Measurements from ENCODE around the gene SLC48A1. TPM values are rescaled to one million over a fixed set of nuclear protein-coding genes. Genes with fewer than 3 reads are reported as not detected.

Gene SLC48A1
- polyA plus RNA-seq, 2 donors = 17.7 to 20.6 TPM

GRCh38 chr12:47743311-47743860 lies 29.7 kb upstream of the SLC48A1 start:
- H3K9me3 ChIP-seq (ENCODE audit: control insufficient read depth in 2 of 2, insufficient read depth in 1 of 2, low read depth in 1 of 2, low read length in 1 of 2) = no peaks in the 10 kb centered on the region
- WGBS, 2 donors = 78 to 85% methylated on average over 9 of the region's 9 CpGs
- H3K36me3 ChIP-seq (ENCODE audit: control insufficient read depth in 2 of 2, insufficient read depth in 2 of 2, low read length in 1 of 2) = peaks cover 0 to 12% of the 10 kb centered on the region in 2 donors
- peaks cover 3 to 8% of the 10 kb centered on the region in 2 donors for H3K4me1 ChIP-seq (ENCODE audit: control insufficient read depth in 2 of 2, insufficient read depth in 2 of 2, low read length in 1 of 2)
- no peak overlapping the region for H3K27ac ChIP-seq (ENCODE audit: low read depth in 2 of 2, low read length in 1 of 2)
- H3K27me3 ChIP-seq (ENCODE audit: control insufficient read depth in 1 of 2, insufficient read depth in 2 of 2, low read length in 2 of 2) = no peaks in the 10 kb centered on the region
- no peak overlapping the region for H3K4me3 ChIP-seq (ENCODE audit: low read depth in 1 of 2, low read length in 2 of 2)

GRCh38 chr12:47744005-47744651 lies 28.9 kb upstream of the SLC48A1 start:
- H3K4me1 ChIP-seq (ENCODE audit: control insufficient read depth in 2 of 2, insufficient read depth in 2 of 2, low read length in 1 of 2) = peaks cover 3 to 8% of the 10 kb centered on the region in 2 donors
- WGBS, 2 donors = 42 to 44% methylated on average over 10 of the region's 10 CpGs

GRCh38 chr12:47744778-47745436 lies 28.1 kb upstream of the SLC48A1 start:
- Histone ChIP-seq H3K4me3 (ENCODE audit: low read depth in 1 of 2, low read length in 2 of 2) (no peak overlapping the region), H3K9me3 (ENCODE audit: control insufficient read depth in 2 of 2, insufficient read depth in 1 of 2, low read depth in 1 of 2, low read length in 1 of 2) (no peaks in the 10 kb centered on the region), H3K36me3 (ENCODE audit: control insufficient read depth in 2 of 2, insufficient read depth in 2 of 2, low read length in 1 of 2) (peaks cover 0 to 17% of the 10 kb centered on the region in 2 donors), H3K27ac (ENCODE audit: low read depth in 2 of 2, low read length in 1 of 2) (no peak overlapping the region), H3K4me1 (ENCODE audit: control insufficient read depth in 2 of 2, insufficient read depth in 2 of 2, low read length in 1 of 2) (peaks cover 3 to 8% of the 10 kb centered on the region in 2 donors), H3K27me3 (ENCODE audit: control insufficient read depth in 1 of 2, insufficient read depth in 2 of 2, low read length in 2 of 2) (no peaks in the 10 kb centered on the region)
- WGBS, 2 donors = 86 to 89% methylated on average over 8 of the region's 8 CpGs

More at GRCh38 chr12:47744005-47744651, 28.9 kb upstream of the SLC48A1 start:
- Histone ChIP-seq H3K4me3 (ENCODE audit: low read depth in 1 of 2, low read length in 2 of 2) (no peak overlapping the region), H3K27ac (ENCODE audit: low read depth in 2 of 2, low read length in 1 of 2) (no peak overlapping the region), H3K36me3 (ENCODE audit: control insufficient read depth in 2 of 2, insufficient read depth in 2 of 2, low read length in 1 of 2) (peaks cover 0 to 12% of the 10 kb centered on the region in 2 donors), H3K9me3 (ENCODE audit: control insufficient read depth in 2 of 2, insufficient read depth in 1 of 2, low read depth in 1 of 2, low read length in 1 of 2) (no peaks in the 10 kb centered on the region), H3K27me3 (ENCODE audit: control insufficient read depth in 1 of 2, insufficient read depth in 2 of 2, low read length in 2 of 2) (no peaks in the 10 kb centered on the region)

DNA sequence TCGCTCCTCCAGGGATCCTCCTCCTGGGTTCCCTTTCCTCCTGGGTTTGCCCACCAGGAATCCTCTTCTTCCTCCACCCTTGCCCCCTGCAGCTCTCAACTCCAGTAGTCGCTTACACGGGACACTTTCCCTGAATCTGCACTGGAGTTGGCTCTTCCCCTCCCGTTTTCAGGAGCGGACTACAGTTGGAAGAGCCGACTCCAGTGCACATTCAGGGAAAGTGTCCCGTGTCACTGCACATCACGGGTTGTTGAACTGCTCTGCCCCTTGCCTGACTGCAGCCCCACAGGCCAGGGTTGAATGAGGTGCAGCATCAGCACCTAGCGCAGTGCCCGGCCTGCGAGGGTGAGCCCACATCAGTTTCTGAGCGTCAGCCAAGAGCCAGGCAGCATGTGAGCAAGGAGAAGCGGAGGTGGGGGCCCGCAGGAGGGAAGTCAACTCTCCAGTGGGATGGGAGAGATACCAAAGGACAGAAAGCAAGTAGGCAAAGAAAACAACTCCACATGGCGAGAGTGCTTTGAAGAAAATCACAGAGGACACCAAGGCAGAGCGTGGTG lies 27.5 kb upstream of the SLC48A1 start:
- no peaks in the 10 kb centered on the region for H3K9me3 ChIP-seq (ENCODE audit: control insufficient read depth in 2 of 2, insufficient read depth in 1 of 2, low read depth in 1 of 2, low read length in 1 of 2)
- H3K4me1 ChIP-seq (ENCODE audit: control insufficient read depth in 2 of 2, insufficient read depth in 2 of 2, low read length in 1 of 2) = peaks cover 0 to 8% of the 10 kb centered on the region in 2 donors
- H3K27ac ChIP-seq (ENCODE audit: low read depth in 2 of 2, low read length in 1 of 2) = peak overlapping the region in 1 of 2 donors; percentile 5
- WGBS, 2 donors = 84 to 85% methylated on average over 16 of the region's 16 CpGs
- H3K36me3 ChIP-seq (ENCODE audit: control insufficient read depth in 2 of 2, insufficient read depth in 2 of 2, low read length in 1 of 2) = peaks cover 0 to 24% of the 10 kb centered on the region in 2 donors
- H3K27me3 ChIP-seq (ENCODE audit: control insufficient read depth in 1 of 2, insufficient read depth in 2 of 2, low read length in 2 of 2) = no peaks in the 10 kb centered on the region
- no peak overlapping the region for H3K4me3 ChIP-seq (ENCODE audit: low read depth in 1 of 2, low read length in 2 of 2)

DNA sequence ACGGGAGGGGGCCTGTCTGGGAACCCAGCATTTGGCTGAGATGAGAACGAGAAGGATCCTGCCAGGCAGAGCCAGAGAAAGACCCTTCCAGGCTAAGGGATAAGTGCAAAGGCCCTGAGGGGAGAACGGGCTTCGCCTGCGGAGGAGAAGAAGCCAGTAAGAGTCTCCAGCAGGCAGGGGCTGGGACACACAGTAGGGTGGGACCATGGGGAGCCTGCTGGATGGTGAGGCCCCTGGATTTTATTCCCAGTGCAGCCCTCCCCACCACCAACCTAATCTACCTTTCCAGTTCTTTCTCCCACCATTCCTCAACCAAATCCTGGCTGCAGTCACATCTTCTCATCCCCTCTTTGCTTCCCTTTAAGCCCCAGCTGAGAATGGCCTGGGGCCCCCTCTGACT lies 27.0 kb upstream of the SLC48A1 start:
- 87 to 90% methylated on average over 5 of the region's 5 CpGs for WGBS, 2 donors
- peaks cover 0 to 25% of the 10 kb centered on the region in 2 donors for H3K36me3 ChIP-seq (ENCODE audit: control insufficient read depth in 2 of 2, insufficient read depth in 2 of 2, low read length in 1 of 2)
- H3K27ac ChIP-seq (ENCODE audit: low read depth in 2 of 2, low read length in 1 of 2) = no peak overlapping the region

GRCh38 chr12:47746523-47746922 lies 26.5 kb upstream of the SLC48A1 start:
- Histone ChIP-seq H3K4me3 (ENCODE audit: low read depth in 1 of 2, low read length in 2 of 2) (no peak overlapping the region), H3K27ac (ENCODE audit: low read depth in 2 of 2, low read length in 1 of 2) (no peak overlapping the region), H3K27me3 (ENCODE audit: control insufficient read depth in 1 of 2, insufficient read depth in 2 of 2, low read length in 2 of 2) (no peaks in the 10 kb centered on the region), H3K9me3 (ENCODE audit: control insufficient read depth in 2 of 2, insufficient read depth in 1 of 2, low read depth in 1 of 2, low read length in 1 of 2) (no peaks in the 10 kb centered on the region), H3K4me1 (ENCODE audit: control insufficient read depth in 2 of 2, insufficient read depth in 2 of 2, low read length in 1 of 2) (peaks cover 0 to 7% of the 10 kb centered on the region in 2 donors), H3K36me3 (ENCODE audit: control insufficient read depth in 2 of 2, insufficient read depth in 2 of 2, low read length in 1 of 2) (peaks cover 0 to 25% of the 10 kb centered on the region in 2 donors)
- 77 to 83% methylated on average over 7 of the region's 7 CpGs for WGBS, 2 donors

More for the DNA sequence above, 27.0 kb upstream of the SLC48A1 start:
- Histone ChIP-seq H3K4me3 (ENCODE audit: low read depth in 1 of 2, low read length in 2 of 2) (no peak overlapping the region), H3K4me1 (ENCODE audit: control insufficient read depth in 2 of 2, insufficient read depth in 2 of 2, low read length in 1 of 2) (peaks cover 0 to 6% of the 10 kb centered on the region in 2 donors), H3K27me3 (ENCODE audit: control insufficient read depth in 1 of 2, insufficient read depth in 2 of 2, low read length in 2 of 2) (no peaks in the 10 kb centered on the region), H3K9me3 (ENCODE audit: control insufficient read depth in 2 of 2, insufficient read depth in 1 of 2, low read depth in 1 of 2, low read length in 1 of 2) (no peaks in the 10 kb centered on the region)

DNA sequence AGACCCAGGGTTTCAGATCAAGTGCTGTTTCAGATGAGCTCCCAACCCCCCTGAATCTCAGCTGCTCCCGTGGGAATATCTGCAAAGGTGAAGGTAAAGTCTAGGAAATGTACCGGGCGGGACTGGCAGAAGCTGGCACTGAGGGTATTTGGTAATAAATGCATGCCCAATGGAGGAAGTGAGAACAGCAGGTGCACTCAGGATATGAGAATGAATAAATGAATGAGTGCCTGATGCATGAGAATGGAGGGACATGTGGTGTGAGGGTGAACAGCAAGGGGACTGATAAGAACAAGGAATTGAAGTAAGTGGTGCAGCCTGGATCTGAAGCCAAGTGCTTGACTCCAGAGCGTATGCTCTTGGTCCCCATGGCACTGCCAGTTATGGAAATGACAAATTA lies 25.9 kb upstream of the SLC48A1 start:
- H3K27ac ChIP-seq (ENCODE audit: low read depth in 2 of 2, low read length in 1 of 2) = no peak overlapping the region
- H3K27me3 ChIP-seq (ENCODE audit: control insufficient read depth in 1 of 2, insufficient read depth in 2 of 2, low read length in 2 of 2) = no peaks in the 10 kb centered on the region
- peaks cover 0 to 25% of the 10 kb centered on the region in 2 donors for H3K36me3 ChIP-seq (ENCODE audit: control insufficient read depth in 2 of 2, insufficient read depth in 2 of 2, low read length in 1 of 2)
- no peak overlapping the region for H3K4me3 ChIP-seq (ENCODE audit: low read depth in 1 of 2, low read length in 2 of 2)
- peaks cover 0 to 13% of the 10 kb centered on the region in 2 donors for H3K4me1 ChIP-seq (ENCODE audit: control insufficient read depth in 2 of 2, insufficient read depth in 2 of 2, low read length in 1 of 2)
- 76 to 81% methylated on average over 4 of the region's 4 CpGs for WGBS, 2 donors
- H3K9me3 ChIP-seq (ENCODE audit: control insufficient read depth in 2 of 2, insufficient read depth in 1 of 2, low read depth in 1 of 2, low read length in 1 of 2) = no peaks in the 10 kb centered on the region

- Histone ChIP-seq H3K36me3 (ENCODE audit: control insufficient read depth in 2 of 2, insufficient read depth in 2 of 2, low read length in 1 of 2) (peaks cover 0 to 25% of the 10 kb centered on the region in 2 donors), H3K9me3 (ENCODE audit: control insufficient read depth in 2 of 2, insufficient read depth in 1 of 2, low read depth in 1 of 2, low read length in 1 of 2) (no peaks in the 10 kb centered on the region), H3K4me1 (ENCODE audit: control insufficient read depth in 2 of 2, insufficient read depth in 2 of 2, low read length in 1 of 2) (peaks cover 0 to 15% of the 10 kb centered on the region in 2 donors), H3K4me3 (ENCODE audit: low read depth in 1 of 2, low read length in 2 of 2) (no peak overlapping the region), H3K27ac (ENCODE audit: low read depth in 2 of 2, low read length in 1 of 2) (no peak overlapping the region), H3K27me3 (ENCODE audit: control insufficient read depth in 1 of 2, insufficient read depth in 2 of 2, low read length in 2 of 2) (no peaks in the 10 kb centered on the region)
- 91 to 92% methylated on average over 14 of the region's 14 CpGs for WGBS, 2 donors
These were observed 25.2 kb upstream of the SLC48A1 start for GRCh38 chr12:47747596-47748506.

DNA sequence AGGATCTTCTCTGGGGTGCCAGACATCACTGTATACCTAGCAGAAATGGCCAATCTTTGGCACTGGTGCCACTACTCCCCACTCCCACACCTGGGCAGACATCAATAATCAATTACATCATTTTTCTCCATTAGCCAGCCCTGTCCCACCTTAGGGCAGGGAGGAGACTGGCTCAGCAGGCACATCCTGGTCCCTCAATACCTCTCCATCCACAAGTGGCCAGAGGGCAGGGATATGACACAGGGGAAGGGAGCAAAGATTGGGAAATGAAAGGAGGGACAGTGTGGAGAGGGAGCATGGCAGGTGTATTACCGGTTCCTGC lies 24.6 kb upstream of the SLC48A1 start:
- Histone ChIP-seq H3K4me1 (ENCODE audit: control insufficient read depth in 2 of 2, insufficient read depth in 2 of 2, low read length in 1 of 2) (peaks cover under 1 to 13% of the 10 kb centered on the region in 2 donors), H3K4me3 (ENCODE audit: low read depth in 1 of 2, low read length in 2 of 2) (no peak overlapping the region), H3K36me3 (ENCODE audit: control insufficient read depth in 2 of 2, insufficient read depth in 2 of 2, low read length in 1 of 2) (peaks cover 0 to 25% of the 10 kb centered on the region in 2 donors), H3K27me3 (ENCODE audit: control insufficient read depth in 1 of 2, insufficient read depth in 2 of 2, low read length in 2 of 2) (no peaks in the 10 kb centered on the region), H3K27ac (ENCODE audit: low read depth in 2 of 2, low read length in 1 of 2) (no peak overlapping the region), H3K9me3 (ENCODE audit: control insufficient read depth in 2 of 2, insufficient read depth in 1 of 2, low read depth in 1 of 2, low read length in 1 of 2) (no peaks in the 10 kb centered on the region)
- 93 to 100% methylated on average over 1 of the region's 1 CpG for WGBS, 2 donors
